8988T (cell line): Measurements from ENCODE around the gene C1orf232.
A peak's percentile ranks its signal among the peaks of the same experiment; 100 is the strongest.

Source experiments
- DNase-seq: peaks from one replicate; pipeline ENCODE4 v3.0.0; 2011

Gene C1orf232

DNA sequence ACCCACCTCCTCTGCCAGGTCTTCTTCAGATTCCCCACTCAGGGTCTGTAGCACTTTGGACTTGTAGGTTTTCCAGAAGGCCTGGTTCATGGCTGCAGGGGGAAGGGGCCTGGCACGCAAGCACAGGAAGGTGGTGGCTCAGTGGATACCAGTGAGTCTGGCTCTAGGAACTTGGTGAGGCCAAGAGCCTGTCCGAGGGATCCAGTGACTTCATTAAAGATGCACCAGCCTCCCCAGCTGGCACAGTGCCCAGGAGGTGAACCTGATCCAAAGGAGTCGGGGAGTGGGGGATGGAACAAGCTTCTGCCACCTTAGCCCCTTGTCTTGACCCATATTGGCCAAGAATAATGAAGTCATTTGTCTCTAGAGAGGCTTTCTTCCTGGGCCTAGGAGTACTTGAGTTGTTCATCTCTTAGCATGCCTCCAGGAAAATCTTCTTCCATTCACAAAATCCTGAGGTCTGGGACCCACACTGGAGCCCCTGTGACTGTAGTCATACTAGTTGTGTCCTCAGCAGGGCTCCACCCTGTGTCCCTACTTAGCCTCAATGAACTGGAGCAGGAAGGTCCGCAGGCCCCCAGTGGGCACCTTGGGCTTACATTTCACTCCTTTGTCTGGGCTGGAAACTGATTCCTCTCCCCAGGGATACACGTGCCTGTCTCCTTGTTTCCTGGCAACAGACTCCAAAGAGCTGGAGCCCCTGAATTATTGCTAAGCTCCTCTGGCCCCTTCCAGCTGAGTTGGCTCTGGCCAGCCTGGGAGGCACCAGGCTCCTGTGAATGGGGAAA lies at the start of gene C1orf232:
Gene C1orf232, minus strand, starts transcription at position 554 of the 788 bp plus-strand sequence. Its CDS starts 464 bp downstream, at position 90.
- no peak for DNase-seq

DNA sequence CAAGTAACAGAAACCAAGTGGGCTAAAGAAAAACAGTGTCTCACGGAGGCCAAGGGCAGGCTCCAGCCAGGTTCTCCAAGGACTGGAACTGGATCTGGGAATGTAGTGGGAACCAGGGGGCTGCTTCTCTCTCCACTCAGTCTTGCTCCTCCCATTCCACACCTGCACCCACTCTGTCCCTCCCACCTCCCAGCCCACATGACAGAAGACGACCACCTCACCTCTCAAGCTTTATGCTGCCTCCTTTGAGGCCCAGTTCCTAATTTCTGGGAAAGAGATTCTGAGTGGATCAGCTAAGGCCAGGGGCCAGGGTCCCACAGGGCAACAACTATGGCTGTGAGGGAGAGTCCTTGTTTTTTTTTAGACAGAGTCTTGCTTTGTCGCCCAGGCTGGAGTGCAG lies 46.5 kb upstream of the C1orf232 start:
- DNase-seq = no peak

DNA sequence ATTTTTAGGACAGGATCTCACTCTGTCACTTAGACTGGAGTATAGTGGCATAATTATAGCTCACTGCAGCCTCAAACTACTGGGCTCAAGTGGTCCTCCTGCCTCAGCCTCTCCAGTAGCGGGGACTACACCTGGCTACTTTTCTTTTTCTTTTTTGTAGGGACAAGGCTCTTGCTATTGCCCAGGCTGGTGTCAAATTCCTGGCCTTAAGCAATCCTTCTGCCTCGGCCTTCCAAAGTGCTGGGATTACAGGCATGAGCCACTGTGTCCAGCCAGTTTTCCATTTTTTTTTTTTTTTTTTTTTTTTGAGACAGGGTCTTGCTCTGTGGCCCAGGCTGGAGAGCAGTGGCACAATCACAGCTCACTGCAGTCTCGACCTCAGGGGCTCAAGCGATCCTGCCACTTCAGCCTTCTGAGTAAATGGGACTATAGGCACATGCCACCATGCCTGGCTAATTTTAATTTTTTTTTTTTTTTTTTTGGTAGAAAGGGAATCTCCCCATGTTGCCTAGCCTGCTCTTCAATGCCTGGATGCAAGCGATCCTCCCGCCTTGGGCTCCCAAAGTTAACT lies 44.7 kb upstream of the C1orf232 start:
- DNase-seq = no peak

DNA sequence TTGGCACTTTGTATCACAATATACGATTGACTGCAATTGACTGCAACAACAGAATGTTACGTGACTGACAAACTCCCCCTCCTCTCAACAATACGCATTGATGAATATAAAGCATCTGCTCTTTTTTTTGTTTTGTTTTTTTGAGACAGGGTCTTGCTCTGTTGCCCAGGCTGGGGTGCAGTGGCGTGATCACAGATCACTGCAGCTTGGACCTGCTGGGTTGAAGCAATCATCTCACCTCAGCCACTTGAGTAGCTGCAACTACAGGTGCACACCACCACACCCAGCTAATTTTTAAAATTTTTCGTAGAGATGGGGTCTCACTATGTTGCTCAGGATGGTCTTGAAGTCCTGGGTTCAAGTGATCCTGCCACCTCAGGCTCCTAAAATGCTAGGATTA lies 44.0 kb upstream of the C1orf232 start:
- DNase-seq = no peak

DNA sequence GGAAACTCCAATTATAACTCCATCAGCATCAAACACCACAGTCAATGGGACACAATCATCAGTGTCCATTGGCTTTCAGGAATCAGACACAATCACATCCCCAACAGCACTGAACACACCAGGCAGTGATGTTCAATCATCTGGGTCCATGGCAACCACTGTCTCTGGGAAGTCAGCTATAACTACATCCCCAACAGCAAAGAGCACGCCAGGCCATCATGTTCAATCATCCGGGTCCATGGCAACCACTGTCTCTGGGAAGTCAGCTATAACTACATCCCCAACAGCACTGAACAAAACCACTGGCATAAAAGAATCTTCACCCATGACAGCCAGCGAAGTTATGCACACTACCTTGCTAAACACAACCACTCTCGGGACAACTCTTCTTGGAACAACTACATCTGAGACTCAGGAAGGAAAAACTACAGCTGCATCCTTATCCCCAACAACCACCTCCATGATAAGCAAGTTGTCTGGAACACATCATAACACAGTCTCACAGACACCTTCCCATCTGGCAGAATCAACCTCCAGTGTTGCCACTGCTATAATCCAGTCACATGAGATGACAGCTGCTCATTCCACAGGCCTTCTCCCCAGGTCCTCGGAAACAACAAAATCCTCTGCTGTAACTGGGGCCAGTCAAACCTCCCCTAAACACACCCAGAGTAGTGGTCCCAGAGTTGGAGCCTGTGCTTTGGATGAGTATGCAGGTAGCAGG lies 41.5 kb upstream of the C1orf232 start:
- no peak for DNase-seq

DNA sequence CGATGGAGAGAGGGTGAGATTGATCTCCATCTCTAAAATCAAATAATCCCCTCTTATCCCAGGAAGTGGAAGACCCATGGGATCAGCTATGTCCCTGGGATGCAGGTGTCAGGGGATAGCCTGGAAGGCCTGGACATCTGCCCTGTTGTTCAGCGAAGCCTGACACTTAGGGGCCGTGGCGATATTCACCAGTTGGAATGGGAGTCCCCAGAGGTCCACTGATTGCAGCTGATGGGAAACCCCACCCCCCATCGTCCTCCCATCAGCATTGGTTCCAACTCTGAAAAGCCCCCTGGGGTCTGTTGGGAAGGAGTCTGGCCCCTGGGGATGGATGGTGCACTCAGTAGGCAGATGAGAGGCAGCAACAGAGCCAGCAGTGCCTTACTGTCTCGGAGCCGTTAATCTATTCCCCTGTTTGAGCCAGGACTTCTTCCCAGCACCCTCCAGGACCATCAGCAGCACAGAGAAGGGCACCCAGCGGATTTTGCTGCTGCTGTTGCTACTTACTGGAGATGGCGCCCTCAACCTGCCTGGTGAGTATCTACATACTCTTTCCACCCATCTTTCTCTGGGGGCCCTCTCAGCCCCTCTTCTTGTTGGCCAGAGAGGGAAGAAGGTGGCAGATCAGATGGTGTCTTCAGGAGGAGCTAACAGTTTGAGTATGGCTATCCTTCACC lies 35.0 kb upstream of the C1orf232 start:
- DNase-seq = no peak

DNA sequence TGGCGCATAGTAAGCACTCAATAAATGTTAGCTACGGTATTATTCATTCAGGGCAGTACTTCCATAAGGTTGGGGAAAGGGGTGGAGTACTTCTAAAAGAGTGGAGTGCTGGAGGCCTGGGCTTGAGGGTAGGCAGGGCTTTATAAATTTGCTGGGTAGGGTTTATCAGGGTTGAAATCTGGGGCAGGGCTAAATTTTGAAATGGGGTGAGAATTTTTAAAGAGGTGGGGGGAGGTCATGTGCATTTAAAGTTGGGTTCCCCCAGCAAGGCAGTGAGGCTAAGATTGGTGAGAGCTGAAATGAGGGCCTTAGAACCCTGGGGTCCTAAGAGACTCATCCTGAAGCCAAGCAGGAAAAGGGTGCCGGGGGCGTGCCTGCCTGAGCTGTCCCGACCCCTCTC lies 31.6 kb upstream of the C1orf232 start:
- DNase-seq = no peak

DNA sequence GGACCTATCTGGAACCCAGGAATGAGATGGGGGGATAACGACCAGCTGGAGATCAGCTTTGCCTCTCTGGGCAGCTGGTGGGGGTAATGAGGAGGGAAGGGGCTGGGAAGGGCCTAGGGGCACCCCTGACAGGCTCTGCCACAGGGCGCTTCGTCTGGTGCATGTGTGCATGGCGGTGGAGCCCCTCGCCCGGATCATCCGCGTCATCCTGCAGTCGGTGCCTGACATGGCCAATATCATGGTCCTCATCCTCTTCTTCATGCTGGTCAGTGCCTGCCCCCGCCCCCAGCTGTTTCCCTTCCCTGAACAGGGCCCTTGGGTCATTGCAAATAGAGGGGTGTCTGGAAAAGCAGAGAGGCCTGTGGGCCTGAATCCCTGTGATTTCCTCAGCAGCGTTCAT lies 29.1 kb upstream of the C1orf232 start:
- no peak for DNase-seq

DNA sequence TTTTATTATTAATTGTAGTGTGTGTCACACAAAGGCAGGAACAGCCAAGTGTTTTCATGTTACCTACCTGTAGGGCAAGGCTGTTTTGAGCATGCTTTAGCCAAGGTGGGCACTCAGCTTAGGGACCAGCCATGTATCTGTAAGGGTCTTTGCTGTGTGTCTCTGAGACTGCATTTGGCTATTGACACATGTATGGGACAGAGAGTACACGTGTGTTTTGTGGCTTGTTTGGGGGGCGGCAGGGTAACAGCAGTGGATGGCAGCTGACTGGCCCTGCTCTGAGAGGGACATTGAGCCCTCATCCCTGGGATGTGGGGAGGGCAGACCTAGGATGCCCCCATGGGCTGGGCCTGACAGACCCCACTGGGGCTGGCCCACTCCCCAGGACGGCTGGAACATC lies 28.5 kb upstream of the C1orf232 start:
- DNase-seq = no peak

DNA sequence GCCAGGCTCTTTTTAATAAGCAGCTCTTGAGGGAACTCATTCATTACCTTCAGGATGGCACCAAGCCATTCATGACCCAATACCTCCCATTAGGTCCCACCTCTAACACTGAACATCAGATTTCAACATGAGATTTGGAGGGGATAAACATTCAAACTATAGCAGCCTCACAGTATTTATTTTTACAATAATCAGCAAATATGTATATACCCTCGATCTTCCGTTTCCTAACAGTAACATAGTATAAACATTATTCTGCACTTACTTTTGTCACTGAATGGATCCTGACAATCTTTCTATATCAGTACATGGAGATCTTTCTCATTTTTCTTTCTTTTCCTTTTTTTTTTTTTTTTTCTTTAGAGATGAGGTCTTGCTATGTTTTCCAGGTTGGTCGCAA lies 27.0 kb upstream of the C1orf232 start:
- DNase-seq = no peak

DNA sequence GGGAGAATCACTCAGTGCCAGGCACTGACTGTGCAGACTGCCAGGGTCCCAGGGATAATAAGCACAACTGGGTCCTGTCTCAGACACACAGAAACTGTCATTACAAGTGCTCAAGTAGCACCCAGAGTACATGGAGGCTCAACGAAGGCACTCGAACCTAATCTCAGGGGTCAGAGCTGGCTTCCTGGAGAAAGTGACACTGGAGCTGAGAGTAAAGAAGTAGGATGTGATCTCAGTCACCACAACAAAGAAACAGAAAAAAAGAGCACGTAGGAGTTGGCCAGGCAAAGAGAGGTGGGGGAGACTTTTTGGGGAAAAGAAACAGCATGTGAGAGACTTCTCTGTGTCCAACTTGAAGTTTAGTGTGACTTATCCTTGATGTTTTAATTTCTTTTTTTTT lies 23.0 kb upstream of the C1orf232 start:
- DNase-seq = no peak

DNA sequence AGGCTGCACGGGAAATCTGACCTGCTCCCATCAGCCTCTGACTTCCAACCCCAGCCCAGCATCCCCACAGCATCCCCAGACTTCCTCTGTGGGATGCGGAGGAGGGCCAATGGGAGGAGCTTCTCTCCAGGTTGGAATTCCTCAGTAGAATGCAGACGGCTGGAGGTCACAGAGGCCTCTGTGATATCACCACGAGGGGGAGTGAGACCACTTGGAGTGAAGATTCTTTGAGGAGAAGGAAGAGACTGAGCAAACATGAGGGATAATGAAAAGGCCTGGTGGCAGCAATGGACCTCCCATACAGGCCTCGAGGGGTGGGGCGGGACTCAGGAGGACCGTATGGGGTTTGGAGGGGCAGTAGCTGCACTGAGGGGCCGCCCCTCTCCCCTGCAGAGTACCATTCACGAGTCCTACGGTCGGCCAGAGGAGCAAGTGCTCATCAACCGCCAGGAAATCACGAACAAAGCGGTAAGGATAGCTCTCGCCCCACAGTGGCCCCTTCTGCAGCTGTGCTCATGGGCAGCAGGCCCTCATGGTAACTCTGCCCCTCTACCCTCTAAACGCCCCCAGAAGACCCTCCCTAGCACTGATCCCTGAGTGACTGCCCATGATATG lies 21.7 kb upstream of the C1orf232 start, which contains the start of gene CATSPER4:
Gene CATSPER4, plus strand, starts transcription at position 230 of the 615 bp plus-strand sequence. Its CDS starts 26 bp downstream, at position 256.
- peak; percentile 81 for DNase-seq

DNA sequence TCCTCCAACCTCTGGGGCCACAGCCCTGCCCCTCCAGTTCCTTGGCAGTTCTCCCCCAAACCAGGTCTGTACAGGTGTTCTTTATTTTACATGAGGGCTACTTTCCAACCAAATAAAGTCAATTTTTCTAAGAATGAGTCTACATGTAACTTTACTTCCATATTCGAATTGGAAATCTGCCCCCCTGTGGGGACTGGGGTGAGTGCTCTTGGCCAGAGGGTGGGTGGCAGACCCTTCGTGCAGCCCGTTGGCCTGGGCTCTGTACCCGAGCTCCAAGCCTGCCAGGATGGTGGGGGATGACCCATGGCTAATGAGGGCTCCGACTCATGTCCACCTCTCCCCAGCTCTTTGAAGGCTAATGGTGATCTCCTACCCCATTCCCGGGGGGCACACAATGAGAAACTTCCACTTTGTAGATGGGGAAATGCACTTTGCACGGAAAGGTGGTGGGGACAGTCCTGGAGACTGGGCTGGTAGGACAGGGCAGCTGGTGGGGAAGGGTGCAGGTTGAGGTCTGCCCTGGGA lies 21.1 kb upstream of the C1orf232 start:
- no peak for DNase-seq

DNA sequence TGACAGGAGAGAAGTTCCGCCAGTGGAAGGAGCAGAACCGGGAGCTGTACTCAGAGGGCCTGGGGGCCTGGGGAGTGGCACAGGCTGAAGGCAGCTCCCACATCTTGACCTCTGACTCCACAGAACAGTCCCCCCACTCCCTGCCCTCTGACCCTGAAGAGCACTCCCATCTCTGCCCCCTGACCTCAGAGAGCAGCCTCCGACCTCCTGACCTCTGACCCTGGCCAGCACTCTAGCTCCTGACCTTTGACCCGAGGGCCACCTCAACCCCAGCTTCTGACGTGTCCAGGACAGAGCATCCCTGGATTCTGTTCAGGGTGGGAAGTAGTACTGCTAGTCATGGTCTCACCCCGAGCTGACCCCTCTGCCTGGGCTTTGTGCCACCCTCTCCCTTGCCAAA lies 20.6 kb upstream of the C1orf232 start:
- DNase-seq = no peak

DNA sequence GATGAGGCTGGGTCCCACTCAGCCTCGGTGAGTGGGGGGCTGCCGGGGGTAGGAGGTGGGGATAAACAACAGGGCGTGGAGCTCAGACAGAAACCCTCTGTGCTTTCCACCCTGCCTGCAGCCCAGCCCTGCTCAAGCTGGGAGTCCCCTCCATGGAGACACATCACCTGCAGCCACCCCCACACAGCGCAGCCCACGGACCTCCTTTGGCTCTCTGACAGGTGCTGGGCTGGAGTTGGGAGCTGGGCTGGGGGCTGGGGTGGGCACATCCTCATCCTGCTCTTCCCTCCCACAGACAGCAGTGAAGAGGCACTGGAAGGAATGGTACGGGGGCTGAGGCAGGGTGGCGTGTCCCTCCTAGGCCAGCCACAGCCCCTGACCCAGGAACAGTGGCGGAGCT lies 19.7 kb upstream of the C1orf232 start:
- DNase-seq = no peak

DNA sequence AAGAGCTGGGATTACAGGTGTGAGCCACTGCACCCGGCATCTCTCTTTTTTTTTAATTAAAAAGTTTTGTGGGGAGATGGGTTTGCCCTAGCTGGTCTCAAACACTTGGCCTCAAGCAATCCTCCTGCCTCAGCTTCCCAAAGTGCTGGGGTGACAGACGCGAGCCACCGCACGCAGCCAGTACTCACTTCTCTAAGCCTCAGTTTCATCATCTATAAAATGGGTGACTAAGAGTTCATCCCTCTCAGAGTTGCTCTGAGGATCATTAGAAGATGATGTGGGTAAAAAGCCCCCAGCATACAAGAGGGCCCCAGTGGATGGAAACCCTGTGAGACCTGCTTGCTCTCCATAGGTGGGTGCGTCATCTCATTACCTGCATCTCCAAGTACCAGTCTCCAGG lies 19.1 kb upstream of the C1orf232 start:
- no peak for DNase-seq

DNA sequence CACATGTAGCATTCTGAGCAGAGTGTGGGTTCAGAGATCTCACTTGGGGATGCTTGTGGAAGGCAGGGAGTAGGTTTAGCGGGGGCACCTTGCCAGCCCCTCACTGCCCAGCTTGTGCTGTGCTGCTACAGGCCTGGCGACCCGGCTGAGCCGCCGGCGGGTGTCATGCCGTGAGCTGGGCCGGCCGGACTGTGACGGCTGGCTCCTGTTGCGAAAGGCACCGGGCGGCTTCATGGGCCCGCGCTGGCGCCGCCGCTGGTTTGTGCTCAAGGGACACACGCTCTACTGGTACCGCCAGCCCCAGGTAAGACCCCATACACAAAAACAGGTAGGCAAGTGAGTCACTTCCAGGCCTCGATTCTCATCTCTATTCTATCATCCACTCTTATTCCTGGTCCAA lies 16.1 kb upstream of the C1orf232 start:
- DNase-seq = no peak

DNA sequence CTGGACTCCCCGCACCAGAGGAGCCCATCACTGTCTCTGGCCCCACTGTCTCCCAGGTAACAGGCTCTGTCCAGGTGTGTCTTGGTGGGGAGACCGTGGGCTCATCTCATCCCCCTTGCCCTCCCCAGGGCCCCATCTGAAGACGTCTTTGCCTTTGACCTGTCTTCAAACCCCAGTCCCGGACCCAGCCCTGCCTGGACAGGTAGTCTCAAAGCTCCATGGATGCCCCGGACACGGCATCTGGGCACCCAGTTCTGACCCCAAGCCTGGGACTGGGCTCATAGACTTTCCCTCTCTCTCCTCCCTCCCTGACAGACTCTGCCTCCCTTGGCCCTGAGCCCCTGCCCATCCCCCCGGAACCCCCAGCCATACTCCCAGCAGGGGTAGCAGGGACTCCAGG lies 15.3 kb upstream of the C1orf232 start:
- no peak for DNase-seq

DNA sequence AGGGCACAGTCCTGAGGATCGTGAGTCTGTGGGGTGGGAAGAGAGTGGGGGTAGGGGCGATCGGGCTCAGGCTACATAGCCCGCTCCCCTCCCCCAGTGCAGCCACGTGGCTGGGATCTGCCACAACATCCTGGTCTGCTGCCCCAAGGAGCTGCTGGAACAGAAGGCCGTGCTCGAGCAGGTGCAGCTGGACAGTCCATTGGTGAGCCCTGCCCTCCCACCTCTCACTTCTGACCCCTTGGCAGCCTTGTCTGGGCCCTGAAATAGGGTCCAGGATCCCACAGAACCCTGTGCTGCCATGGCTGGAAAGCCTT lies 13.6 kb upstream of the C1orf232 start:
- no peak for DNase-seq

DNA sequence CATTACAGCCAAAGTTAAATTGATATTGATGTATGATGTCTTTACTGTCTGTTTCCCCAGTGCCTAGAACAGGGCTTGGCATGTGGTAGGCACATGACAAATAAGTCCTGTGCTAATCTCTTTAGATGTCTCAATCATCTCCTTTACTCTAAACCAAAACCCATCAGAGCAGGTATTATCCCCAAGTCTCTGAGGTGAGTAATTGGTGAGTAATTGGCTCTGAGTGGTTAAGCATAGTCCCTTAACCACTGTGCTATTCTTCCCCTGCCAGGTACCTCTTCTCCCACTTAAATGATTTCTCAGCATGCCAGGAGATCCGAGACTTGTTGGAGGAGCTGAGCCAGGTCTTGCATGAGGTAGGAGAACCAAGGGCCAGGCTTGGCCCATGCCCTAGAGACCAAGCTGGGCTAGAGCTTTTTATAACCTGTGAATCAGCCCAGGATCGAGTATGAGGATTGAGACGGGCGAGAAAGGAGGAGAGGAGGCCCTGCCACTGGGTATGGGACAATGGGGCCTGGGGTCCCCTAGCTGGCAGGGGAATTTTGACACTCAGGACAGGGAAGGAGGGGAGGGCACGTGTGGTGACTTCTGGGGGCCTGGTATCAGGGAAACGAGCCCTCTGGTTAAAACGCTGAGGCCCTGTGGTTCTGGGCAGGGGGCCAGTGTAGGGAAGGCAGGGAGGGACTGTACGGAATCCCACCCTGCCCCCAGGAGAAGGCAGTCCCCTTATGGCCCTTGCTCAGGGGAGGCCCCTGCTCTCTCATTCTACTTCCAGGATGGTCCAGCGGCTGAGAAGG lies 13.0 kb upstream of the C1orf232 start:
- no peak for DNase-seq

DNA sequence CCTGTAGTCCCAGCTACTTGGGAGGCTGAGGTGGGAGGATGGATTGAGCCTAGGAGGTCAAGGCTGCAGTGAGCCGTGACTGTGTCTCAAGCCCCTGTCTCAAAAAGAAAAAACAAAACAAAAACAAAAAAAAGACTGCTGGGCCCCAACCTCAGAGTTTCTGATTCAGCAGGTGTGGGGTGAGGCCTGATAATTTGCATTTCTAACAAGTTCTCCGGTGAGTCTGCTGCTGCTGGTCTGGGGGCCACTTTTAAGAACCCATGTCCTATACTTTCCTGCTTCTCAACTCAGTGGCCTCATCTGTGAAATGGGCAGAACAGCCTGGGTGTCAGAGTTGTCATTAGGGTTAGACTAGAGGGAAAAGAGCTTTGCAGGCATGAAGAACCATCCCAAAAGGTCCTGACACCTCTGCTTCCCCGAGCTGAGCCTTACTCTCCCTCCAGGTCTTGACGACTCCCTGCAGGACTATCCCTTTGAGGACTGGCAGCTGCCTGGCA lies 11.3 kb upstream of the C1orf232 start:
- DNase-seq = no peak

DNA sequence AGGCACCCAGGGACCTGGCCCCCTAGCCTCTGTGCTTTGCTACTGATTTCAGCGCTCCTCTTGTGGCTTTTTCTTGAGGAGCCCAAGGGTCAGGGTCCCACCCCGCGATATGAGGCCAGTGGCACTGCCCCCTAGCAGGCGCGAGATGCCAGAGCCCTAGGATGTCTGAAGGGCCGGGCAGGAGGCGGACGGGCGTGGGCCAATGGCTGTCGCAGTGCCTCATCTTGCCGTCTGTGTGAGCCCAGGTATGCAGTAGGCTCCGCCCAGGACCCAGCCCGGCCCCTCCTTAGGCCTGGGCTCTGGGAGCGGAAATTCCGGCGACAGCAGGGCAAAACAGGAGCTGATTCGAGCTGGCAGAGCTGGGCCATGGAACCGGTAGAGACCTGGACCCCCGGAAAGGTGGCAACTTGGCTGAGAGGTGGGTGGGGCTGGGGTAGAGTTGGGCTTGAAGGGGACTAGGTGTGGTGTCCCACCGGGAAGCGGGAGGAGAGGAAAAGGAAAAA lies 8.5 kb upstream of the C1orf232 start, which contains the start of gene CNKSR1:
Gene CNKSR1, plus strand, starts transcription at position 310 of the 503 bp plus-strand sequence. Its CDS starts 57 bp downstream, at position 367.
- no peak for DNase-seq
